ENCODE results near the gene FLACC1.

The FLACC1 gene

GRCh38 chr2:201255408-201256033 lies 101.6 kb downstream of the FLACC1 start:
- no peak for DNase-seq (ENCODE audit: low spot score)

GRCh38 chr2:201254081-201254730 lies 102.9 kb downstream of the FLACC1 start:
- peak; percentile 36 for DNase-seq (ENCODE audit: low spot score)

GRCh38 chr2:201250741-201251140 lies 106.4 kb downstream of the FLACC1 start:
- DNase-seq (ENCODE audit: low spot score): no peak

- no peak for DNase-seq (ENCODE audit: low spot score)
Observed at GRCh38 chr2:201249889-201250288, 107.3 kb downstream of the FLACC1 start.

GRCh38 chr2:201248288-201248844 lies 108.8 kb downstream of the FLACC1 start:
- no peak for DNase-seq (ENCODE audit: low spot score)

- no peak for DNase-seq (ENCODE audit: low spot score)
Observed at GRCh38 chr2:201246280-201246679, 110.9 kb downstream of the FLACC1 start.

GRCh38 chr2:201244829-201245228 lies 112.3 kb downstream of the FLACC1 start:
- no peak for DNase-seq (ENCODE audit: low spot score)

- no peak for DNase-seq (ENCODE audit: low spot score)
Observed at GRCh38 chr2:201242571-201243277, 114.4 kb downstream of the FLACC1 start.

- DNase-seq (ENCODE audit: low spot score): peak; percentile 23
Observed at GRCh38 chr2:201239167-201239935, 117.8 kb downstream of the FLACC1 start.

Data from hepatic stellate cell (primary cell).